ENCODE data around the gene PGBD2.

Gene PGBD2

GRCh38 chr1:248906009-248906752 is at the start of gene PGBD2:
PGBD2 (plus strand) TSS chr1:248906235; CDS start chr1:248913863, 7,628 bp downstream.
- Histone ChIP-seq H3K4me3 (ENCODE audit: severe bottlenecking) (peak within 1 kb of the TSS; percentile 56), H3K4me1 (ENCODE audit: insufficient read depth, poor library complexity, severe bottlenecking) (no peaks in the 10 kb centered on the region), H3K27me3 (ENCODE audit: insufficient read depth, poor library complexity, severe bottlenecking) (no peaks in the 10 kb centered on the region), H3K27ac (ENCODE audit: poor library complexity, severe bottlenecking) (peak within 1 kb of the TSS; percentile 38), H3K9me3 (ENCODE audit: severe bottlenecking) (no peaks in the 10 kb centered on the region), H3K36me3 (ENCODE audit: low read depth) (no peaks in the 10 kb centered on the region)
- DNase-seq (ENCODE audit: low spot score), result peak; percentile 87
- TF ChIP-seq, protein P1, sequence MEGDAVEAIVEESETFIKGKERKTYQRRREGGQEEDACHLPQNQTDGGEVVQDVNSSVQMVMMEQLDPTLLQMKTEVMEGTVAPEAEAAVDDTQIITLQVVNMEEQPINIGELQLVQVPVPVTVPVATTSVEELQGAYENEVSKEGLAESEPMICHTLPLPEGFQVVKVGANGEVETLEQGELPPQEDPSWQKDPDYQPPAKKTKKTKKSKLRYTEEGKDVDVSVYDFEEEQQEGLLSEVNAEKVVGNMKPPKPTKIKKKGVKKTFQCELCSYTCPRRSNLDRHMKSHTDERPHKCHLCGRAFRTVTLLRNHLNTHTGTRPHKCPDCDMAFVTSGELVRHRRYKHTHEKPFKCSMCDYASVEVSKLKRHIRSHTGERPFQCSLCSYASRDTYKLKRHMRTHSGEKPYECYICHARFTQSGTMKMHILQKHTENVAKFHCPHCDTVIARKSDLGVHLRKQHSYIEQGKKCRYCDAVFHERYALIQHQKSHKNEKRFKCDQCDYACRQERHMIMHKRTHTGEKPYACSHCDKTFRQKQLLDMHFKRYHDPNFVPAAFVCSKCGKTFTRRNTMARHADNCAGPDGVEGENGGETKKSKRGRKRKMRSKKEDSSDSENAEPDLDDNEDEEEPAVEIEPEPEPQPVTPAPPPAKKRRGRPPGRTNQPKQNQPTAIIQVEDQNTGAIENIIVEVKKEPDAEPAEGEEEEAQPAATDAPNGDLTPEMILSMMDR (IDR thresholded peaks at IDR 0.05; ENCODE audit: poor library complexity, severe bottlenecking), result peak; percentile 64
- peak; percentile 91 for ATAC-seq (ENCODE audit: low read depth)

GRCh38 chr1:248857201-248857600 is 48.8 kb upstream of the PGBD2 start:
- DNase-seq (ENCODE audit: low spot score), result no peak
- Histone ChIP-seq H3K27me3 (ENCODE audit: insufficient read depth, poor library complexity, severe bottlenecking) (no peaks in the 10 kb centered on the region), H3K36me3 (ENCODE audit: low read depth) (peaks cover 25% of the 10 kb centered on the region), H3K4me3 (ENCODE audit: severe bottlenecking) (peak overlapping the region; percentile 49), H3K9me3 (ENCODE audit: severe bottlenecking) (no peaks in the 10 kb centered on the region), H3K27ac (ENCODE audit: poor library complexity, severe bottlenecking) (no peak overlapping the region), H3K4me1 (ENCODE audit: insufficient read depth, poor library complexity, severe bottlenecking) (no peaks in the 10 kb centered on the region)
- TF ChIP-seq, protein P1 (IDR thresholded peaks at IDR 0.05; ENCODE audit: poor library complexity, severe bottlenecking), result no peak
- ATAC-seq (ENCODE audit: low read depth), result no peak

DNA sequence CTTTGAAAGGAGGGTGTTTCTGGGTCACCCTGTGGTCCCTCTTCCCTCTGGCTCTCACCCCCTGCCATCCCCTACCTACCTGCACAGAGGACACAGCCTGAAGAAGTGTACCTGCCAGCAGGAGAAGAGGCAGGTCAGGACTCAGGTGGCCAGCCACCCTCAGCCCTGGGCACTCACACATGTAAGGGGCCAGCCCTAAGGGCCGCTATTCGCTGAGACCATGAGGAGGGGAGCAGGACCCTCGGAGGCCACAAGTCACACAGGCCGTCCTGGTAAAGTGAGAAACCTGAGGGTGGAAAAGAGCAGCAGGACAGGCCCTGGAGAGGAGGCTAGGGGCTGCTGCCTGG is 48.3 kb upstream of the PGBD2 start:
- H3K9me3 ChIP-seq (ENCODE audit: severe bottlenecking), result no peaks in the 10 kb centered on the region
- no peak; the same call in 2 of the 3 replicates for ATAC-seq (ENCODE audit: low read depth)
- peak overlapping the region; percentile 49 for H3K4me3 ChIP-seq (ENCODE audit: severe bottlenecking)
- no peaks in the 10 kb centered on the region for H3K4me1 ChIP-seq (ENCODE audit: insufficient read depth, poor library complexity, severe bottlenecking)
- H3K36me3 ChIP-seq (ENCODE audit: low read depth), result peaks cover 25% of the 10 kb centered on the region
- DNase-seq (ENCODE audit: low spot score), result no peak
- TF ChIP-seq, protein P1 (IDR thresholded peaks at IDR 0.05; ENCODE audit: poor library complexity, severe bottlenecking), result no peak
- H3K27me3 ChIP-seq (ENCODE audit: insufficient read depth, poor library complexity, severe bottlenecking), result no peaks in the 10 kb centered on the region
- peak overlapping the region; percentile 62 for H3K27ac ChIP-seq (ENCODE audit: poor library complexity, severe bottlenecking)

DNA sequence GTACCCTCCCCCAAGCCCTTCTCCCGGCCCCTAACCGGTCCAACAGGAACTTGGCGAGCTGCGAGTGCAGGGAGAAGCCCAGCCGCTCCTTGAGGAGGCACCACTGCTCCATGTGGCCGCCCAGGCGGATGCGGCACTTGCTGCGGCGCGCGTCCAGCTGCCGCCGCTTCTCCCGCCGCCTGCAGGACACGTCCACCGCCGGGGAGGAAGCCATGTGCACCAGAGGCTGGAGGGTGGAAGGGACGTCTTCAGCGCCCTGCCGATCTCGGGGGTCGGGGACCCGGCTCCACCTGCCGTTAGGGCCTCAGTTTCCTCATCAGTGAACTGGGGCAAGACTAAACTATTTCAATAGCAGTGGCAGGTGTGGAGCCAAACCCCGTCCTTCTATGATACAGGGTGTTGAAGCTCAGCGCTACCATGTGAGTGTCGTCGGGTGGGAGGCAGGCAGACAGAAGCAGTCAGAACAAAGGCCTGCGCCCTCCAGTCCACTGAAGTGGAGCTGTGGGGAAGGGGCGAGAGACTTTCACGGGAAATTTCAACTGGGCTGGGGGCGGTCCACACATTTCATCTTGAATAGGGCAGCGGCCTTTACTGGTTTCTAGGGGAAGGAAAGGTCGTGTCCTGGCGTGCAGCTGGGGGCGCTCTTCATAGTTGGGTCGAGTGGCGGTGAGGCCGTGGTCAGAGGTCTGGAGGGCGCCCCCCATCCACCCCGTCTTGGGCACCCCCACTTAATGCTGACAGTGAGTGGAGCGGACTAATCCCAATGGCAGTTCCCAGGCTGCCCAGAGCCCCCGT is 47.7 kb upstream of the PGBD2 start:
- Histone ChIP-seq H3K4me1 (ENCODE audit: insufficient read depth, poor library complexity, severe bottlenecking) (no peaks in the 10 kb centered on the region), H3K4me3 (ENCODE audit: severe bottlenecking) (peak overlapping the region; percentile 49), H3K27me3 (ENCODE audit: insufficient read depth, poor library complexity, severe bottlenecking) (no peaks in the 10 kb centered on the region), H3K27ac (ENCODE audit: poor library complexity, severe bottlenecking) (peak overlapping the region; percentile 62), H3K36me3 (ENCODE audit: low read depth) (peaks cover 25% of the 10 kb centered on the region), H3K9me3 (ENCODE audit: severe bottlenecking) (no peaks in the 10 kb centered on the region)
- ATAC-seq (ENCODE audit: low read depth) (peak; percentile 58), DNase-seq (ENCODE audit: low spot score) (no peak)
- TF ChIP-seq, protein P1 (IDR thresholded peaks at IDR 0.05; ENCODE audit: poor library complexity, severe bottlenecking), result peak; percentile 34
